ENCODE measurements around the gene C10orf67.
"Not testable (repeated sequence)": the region's sequence is repeated elsewhere in the genome, so short reads cannot be mapped to it uniquely, and the experiment has no call there.

The C10orf67 gene

GRCh38 chr10:23324351-23324750, 20.2 kb downstream of the C10orf67 start:
- no peak for DNase-seq (ENCODE audit: low read depth)

DNA sequence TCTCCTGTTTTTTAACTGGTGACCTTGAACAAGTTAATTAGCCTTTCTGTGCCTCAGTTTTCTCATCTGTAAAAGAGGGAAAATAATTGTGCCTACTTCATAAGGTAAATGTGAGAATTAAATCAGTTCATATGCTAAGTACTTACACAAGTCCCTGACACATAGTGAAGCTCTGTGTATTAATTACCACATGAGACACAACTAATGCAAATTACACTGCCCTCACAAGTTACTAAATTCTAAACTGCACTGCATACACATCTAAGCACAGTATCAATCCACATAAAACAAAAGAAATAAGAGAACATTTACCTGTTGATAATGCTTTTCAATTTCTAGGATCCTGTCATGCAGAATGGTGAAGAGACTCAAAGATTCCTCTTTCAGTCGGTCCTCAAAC, 22.5 kb downstream of the C10orf67 start:
- DNase-seq (ENCODE audit: low read depth), result no peak

DNA sequence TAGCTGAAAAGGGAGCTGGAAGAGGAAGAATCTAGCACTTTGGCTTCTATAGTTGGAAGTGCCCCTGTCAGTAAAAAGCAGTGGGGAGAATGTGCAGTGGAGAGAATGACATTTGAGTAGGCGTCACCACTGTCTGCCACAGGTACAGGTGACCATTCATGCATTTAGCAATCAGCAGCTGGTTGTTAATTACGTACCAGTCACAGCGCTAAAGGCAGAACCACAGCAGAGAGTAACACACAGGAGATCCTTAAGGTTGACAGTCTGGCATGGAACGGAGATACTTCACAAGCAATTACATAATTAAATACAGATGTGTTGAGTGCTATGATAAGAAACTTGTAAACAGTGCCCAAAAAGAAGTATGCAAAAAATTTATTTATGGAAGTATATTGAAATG, 24.8 kb downstream of the C10orf67 start:
- DNase-seq (ENCODE audit: low read depth), result no peak

DNA sequence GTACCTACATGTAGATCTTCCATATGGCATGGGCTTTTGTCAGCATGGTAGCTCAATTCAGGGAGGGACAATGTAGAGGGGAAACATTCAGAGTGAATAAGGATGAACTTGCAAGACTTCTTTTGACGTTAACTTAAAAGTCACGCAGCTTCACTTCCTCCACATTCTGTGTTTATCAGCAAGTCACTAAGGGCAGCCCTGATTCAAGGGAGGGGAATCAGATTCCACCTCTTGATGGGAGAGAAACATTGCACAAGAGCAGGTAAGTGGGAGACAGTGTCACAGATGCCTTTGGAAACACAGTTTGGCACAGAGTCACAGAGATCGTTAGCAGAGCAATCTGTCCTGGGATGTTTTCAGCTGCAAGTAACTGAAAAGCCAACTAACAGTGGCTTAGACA, 26.2 kb downstream of the C10orf67 start:
- no peak for DNase-seq (ENCODE audit: low read depth)

- no peak for DNase-seq (ENCODE audit: low read depth)
These were observed 27.2 kb downstream of the C10orf67 start for GRCh38 chr10:23317416-23317815.

DNA sequence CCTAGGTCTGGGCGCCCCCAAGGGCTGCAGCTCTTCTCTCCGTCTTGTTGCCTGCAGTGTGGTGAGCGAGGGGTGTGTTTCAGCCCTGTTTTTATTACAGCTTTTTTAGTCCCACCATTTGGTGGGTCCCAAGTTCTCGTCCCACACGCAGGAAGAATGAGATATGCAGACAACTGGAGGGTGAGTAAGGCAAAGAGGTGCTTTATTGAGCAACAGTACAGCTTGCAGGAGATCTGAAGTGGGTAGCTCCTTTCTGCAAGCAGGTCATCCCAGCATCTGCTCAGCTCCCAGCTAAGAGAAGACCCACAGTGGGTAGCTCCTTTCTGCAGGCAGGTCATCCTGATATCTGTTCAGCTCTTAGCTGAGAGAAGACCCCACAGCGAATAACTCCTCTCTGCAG, 28.2 kb downstream of the C10orf67 start:
- no peak for DNase-seq (ENCODE audit: low read depth)

- no peak for DNase-seq (ENCODE audit: low read depth)
These were observed 28.6 kb downstream of the C10orf67 start for GRCh38 chr10:23315966-23316365.

DNA sequence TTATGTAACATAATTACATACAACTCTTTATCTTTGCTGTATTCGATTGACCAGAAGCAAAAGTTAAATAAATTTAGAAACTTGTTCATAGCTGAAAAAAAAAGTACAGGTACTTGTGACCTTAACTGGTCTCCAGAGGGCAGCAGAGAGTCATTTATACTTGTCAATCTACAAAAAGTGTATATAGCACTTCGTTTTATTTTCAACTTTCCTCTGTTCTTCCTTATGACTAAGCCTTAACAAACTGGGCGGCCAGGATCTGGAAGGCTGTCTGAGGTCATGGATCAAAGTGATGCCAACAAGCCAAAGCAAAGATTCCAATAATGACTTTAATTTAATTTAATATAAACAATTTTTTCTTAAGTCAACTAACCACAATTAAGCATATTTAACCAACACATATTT, 29.8 kb downstream of the C10orf67 start:
- no peak for DNase-seq (ENCODE audit: low read depth)

DNA sequence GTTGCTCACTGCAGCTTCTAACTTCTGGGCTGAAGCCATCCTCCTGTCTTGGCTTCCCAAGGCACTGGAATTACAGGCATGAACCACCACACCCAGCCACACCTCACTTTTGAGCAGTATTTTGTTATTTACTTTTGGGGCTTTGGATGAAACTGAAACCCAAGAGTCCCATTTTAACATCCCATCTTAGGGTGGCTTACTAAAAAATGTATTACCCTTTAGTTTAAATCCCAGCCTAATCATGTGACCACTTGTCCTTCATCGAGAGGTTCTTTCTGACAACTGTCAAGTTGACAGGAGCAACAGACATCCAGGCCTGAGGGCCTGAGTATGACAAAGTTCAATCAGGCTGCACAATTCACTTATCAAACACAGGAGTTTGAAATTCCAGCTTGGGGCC, 33.6 kb downstream of the C10orf67 start:
- DNase-seq (ENCODE audit: low read depth), result no peak

GRCh38 chr10:23310404-23310803, 34.2 kb downstream of the C10orf67 start:
- DNase-seq (ENCODE audit: low read depth), result no peak

- DNase-seq (ENCODE audit: low read depth), result not testable (repeated sequence)
These were observed 44.6 kb downstream of the C10orf67 start for GRCh38 chr10:23299961-23300360.

DNA sequence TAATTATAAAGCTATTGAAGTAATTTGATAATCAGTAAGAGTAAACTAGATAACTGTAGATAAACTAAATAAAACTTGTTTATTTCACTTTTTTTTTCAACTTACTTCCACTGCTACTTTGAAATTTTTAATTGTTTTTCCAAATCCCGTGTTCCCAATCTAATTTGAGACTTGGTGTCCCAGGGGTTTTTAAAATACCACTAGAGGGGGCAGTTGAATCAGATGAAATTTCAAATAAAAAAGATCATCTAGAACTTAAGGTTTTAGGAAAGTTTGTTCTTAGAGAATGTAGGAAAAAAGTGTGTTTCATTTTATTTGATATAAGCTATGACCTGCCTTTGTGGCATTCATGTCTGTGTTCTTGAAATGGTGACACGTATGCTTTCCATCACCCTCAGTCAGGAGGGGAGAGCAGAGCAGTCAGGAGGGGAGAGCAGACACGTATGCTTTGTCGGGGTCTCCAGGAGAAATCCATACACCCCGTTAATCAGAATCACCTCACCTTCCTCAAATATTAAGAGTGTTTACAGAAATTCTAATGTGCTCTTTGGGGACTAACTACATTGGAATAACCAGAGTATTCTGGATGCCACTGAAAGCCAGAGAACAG, 49.9 kb downstream of the C10orf67 start:
- no peak for DNase-seq (ENCODE audit: low read depth)

DNA sequence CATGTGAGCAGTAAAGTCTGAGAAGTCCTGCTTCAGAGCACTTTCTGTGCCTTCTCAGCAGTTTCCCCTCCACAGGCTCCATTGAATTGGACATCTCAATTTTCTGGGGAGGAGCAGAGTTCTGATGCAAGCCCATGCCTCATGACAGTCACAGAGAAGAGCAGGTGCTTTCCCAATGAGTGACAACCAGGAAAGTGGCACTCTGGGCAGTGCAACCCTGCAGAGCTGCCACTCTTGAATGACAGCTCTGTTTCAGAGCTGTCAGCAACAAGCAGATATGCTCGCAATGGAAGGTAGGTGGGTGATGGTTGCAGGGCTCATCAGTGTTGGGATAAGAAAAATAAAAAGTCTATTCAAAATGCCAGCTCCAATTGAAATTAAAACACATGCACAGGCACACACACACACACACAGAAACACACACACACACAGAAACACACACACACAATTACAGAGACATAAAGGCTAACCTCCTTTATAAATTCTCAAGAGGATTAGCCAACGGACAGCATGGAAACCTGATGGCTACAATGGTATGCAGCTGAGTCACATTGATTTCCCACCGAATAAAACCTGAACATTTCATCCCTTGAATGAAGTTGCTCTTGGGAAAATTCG, 50.5 kb downstream of the C10orf67 start:
- no peak for DNase-seq (ENCODE audit: low read depth)

DNA sequence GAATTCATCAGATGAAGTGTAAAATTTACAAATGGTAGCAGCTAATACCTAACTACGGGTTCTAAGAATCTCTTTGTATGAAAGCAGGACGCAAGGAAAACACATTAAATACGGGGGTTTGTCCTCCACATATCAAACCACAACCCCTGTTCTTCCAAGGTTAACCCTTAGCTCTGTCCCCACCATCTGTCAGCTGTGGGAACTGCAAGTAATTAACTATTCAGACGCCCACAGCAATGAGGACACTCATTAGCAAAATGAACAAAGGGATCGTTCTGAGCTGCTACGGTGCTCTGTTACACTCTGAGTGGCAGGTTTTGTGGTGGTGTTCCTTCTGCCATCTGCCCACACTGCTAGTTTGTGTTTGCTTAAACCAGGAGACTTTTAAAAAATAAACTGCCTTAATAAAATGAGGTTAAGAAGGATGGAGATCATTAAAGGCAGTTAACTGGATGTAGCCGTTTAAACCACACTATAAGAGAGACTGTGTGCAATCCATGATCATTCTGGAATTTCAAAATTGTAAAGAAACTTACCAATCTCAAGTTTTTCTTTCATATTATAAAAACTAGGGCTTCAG, 51.4 kb downstream of the C10orf67 start:
- DNase-seq (ENCODE audit: low read depth), result no peak

- no peak for DNase-seq (ENCODE audit: low read depth)
These were observed 52.9 kb downstream of the C10orf67 start for GRCh38 chr10:23291551-23292334.

DNA sequence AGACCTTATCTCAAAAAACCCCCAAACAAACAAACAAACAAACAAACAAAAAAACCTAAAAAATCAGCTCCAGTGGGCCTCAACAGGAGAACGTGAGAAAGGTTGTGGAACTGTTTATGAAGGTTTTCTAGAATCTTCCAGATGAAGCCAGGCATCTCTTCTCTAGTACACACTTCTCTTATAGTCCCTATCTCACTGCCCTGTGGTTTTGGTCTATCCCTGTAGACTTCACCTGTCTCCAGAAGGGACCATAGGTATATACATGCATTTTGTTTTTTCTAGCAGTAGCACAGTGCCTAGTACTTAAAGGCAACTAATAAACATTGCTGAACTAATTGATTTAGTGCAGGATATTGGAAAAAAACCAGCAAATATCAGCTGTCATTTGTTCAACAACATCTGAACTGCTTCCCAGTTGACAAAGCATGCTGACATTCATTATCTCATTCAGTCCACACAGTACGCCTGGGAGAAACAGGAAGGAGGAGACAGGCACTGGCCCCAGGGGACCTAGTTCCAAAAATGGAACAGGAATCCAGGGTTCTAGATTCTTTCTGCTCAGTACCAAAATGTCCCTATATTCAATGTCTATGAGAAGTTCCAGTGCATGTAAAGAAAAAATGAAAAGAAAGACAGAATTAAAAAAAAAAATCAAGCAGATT, 59.8 kb downstream of the C10orf67 start:
- no peak for DNase-seq (ENCODE audit: low read depth)

- no peak for DNase-seq (ENCODE audit: low read depth)
These were observed 60.4 kb downstream of the C10orf67 start for GRCh38 chr10:23284155-23284554.

- no peak for DNase-seq (ENCODE audit: low read depth)
These were observed 60.9 kb downstream of the C10orf67 start for GRCh38 chr10:23283680-23284079.

DNA sequence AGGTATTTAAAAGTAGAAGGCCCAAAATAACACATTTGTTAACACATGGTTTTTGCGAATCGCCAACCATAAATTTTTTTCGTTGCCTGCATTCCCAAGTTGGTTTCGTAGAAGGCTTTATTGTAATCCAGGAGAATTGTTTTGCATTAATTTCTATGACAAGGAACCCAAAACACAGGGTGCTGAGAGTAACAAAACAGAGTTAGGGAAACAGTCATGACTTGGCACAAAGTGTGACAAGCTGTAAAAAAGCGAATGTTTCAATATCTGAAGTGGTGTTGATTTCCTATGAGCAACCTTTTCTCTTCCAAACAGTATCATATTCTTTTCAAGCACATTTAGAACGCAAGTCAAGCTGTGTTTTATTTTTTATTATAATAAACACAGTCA, 63.6 kb downstream of the C10orf67 start:
- no peak for DNase-seq (ENCODE audit: low read depth)

- DNase-seq (ENCODE audit: low read depth), result no peak
These were observed 64.1 kb downstream of the C10orf67 start for GRCh38 chr10:23280419-23281043.

DNA sequence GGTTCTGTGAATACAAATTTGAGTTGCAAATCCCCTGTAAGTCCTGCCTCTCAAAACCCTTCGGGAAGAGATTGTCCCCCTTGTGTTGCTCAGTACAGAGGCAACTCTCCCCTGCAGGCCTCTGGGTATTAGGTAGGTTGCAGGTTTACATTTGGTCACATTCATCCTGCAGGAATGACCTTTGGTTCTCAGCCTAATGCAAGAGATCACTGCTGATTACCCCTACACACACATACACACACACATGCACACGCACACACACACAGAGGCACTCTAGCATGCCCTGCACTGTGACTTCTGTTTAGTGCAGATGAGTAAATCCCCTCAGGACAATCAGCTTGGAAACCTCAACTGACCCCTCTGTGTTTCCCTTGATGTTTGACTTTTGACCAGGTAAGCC, 69.2 kb downstream of the C10orf67 start:
- DNase-seq (ENCODE audit: low read depth), result no peak

- DNase-seq (ENCODE audit: low read depth), result not testable (repeated sequence)
These were observed 70.4 kb downstream of the C10orf67 start for GRCh38 chr10:23274179-23274578.

Data from activated T-helper 9 cell treated with anti-CD3 and anti-CD28 coated beads, Interleukin-2, amount 50 U/mL, for 16 hours (primary cell).